Measurements from ENCODE around the gene MAP2K1.
A peak's percentile ranks its signal among the peaks of the same experiment; 100 is the strongest.

MAP2K1 gene

DNA sequence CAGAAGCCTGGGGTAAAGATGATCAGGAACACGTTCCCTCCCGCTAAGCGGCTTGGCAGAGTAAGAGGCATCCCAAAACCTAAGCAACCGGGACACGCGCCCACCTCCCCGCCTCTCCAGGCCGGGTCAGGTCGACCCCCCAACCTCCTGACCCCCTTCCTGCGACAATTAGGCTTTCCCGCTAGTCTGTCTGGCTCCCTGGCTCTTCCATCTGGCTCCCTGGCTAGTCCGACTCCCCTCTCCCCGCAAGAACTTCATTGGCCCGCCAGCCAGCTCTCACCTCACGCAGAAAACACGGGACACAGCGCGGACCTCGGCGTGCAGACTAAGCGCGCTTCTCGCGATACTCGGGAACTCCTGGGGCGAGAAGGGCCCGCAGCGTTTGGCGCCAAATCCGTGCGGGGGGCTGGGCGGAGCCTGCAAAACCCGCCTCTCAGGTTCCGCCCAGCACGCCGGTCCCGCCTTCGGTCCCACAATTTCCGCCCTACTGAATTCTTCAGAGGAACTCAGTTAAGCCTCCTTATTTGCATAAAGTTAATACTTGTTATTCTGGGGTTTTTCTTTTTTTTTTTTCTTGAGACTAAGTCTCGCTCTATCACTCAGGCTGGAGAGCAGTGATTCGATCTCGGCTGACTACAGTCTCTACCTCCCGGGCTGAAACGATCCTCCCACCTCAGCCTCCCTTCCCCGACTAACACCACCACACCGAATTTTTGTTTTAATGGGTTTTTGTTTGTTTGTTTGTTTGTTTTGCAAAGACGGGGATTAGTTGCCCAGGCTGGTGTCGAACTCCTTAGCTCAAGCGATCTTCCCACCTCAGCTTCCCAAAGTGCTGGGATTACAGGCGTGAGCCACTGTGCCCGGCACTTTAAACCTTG, 30.1 kb upstream of the MAP2K1 start, which contains the start of gene TIPIN:
TSS of gene TIPIN (minus strand) at position 327 of the 878 bp plus-strand sequence. CDS start 3,738 bp downstream, outside the sequence.
- peak within 1 kb of the TSS; percentile 87 for H3K27ac ChIP-seq (ENCODE audit: extremely low read depth, low read depth, low read length)
- no peaks in the 10 kb centered on the region for H3K9me3 ChIP-seq (ENCODE audit: control insufficient read depth, insufficient read depth, low read depth, low read length)
- H3K36me3 ChIP-seq (ENCODE audit: control insufficient read depth in 2 of 2, insufficient read depth in 1 of 2, low read length in 2 of 2), result peaks cover 22 to 24% of the 10 kb centered on the region in 2 experiments
- ChIA-PET CTCF (interaction anchor here (0.6 to 0.9 kb wide), 2 partner anchors 17 to 141 kb away, joined by 3 to 5 read pairs; no protein-coding TSS in a partner anchor), POLR2A (interaction anchor here (0.6 to 1.5 kb wide), 5 partner anchors 8 to 142 kb away, joined by 3 to 7 read pairs (median 4); partner anchors contain the start of gene MAP2K1)
- peak within 1 kb of the TSS; percentile 88 for H3K4me3 ChIP-seq (ENCODE audit: low read depth, low read length)
- H3K4me1 ChIP-seq (ENCODE audit: control insufficient read depth, insufficient read depth, low read length), result peaks cover 6% of the 10 kb centered on the region; the same call in 1 of the 2 replicates
- TF ChIP-seq ZNF221 (tag by site-specific recombination; IDR thresholded peaks at IDR 0.05; ENCODE audit: borderline replicate concordance) (no peak), BCL11B (tag by site-specific recombination; IDR thresholded peaks at IDR 0.05; ENCODE audit: low read depth) (peak; percentile 86; the same call in 1 of the 2 replicates), HOXA7 (CRISPR knock-in tag; IDR thresholded peaks at IDR 0.05; ENCODE audit: borderline replicate concordance) (no peak), ZNF433 (tag by site-specific recombination; IDR thresholded peaks at IDR 0.05; ENCODE audit: low read depth) (no peak), ZNF561 (tag by site-specific recombination; IDR thresholded peaks at IDR 0.05; ENCODE audit: borderline replicate concordance) (peak; percentile 75; the same call in 1 of the 2 replicates), ZBTB48 (tag by site-specific recombination; IDR thresholded peaks at IDR 0.05) (peak; percentile 76; the same call in 1 of the 2 replicates), ZNF776 (tag by site-specific recombination; IDR thresholded peaks at IDR 0.05; ENCODE audit: borderline replicate concordance) (no peak), YY2 (tag by site-specific recombination; IDR thresholded peaks at IDR 0.05) (no peak), ZNF555 (tag by site-specific recombination; conservative IDR thresholded peaks at IDR 0.05) (no peak), ZNF24 (tag by site-specific recombination; IDR thresholded peaks at IDR 0.05) (peak; percentile 97), SP3 (tag by site-specific recombination; IDR thresholded peaks at IDR 0.05) (peak; percentile 98), ZNF114 (tag by site-specific recombination; IDR thresholded peaks at IDR 0.05) (no peak), ZNF239 (tag by site-specific recombination; IDR thresholded peaks at IDR 0.05) (no peak), MZF1 (tag by site-specific recombination; IDR thresholded peaks at IDR 0.05; ENCODE audit: borderline replicate concordance) (no peak; the same call in 1 of the 2 replicates), ZNF830 (tag by site-specific recombination; IDR thresholded peaks at IDR 0.05; ENCODE audit: low read depth) (no peak), ZFP37 (tag by site-specific recombination; IDR thresholded peaks at IDR 0.05) (peak; percentile 86), ZNF529 (tag by site-specific recombination; IDR thresholded peaks at IDR 0.05; ENCODE audit: insufficient replicate concordance) (no peak), ZNF174 (tag by site-specific recombination; IDR thresholded peaks at IDR 0.05) (no peak), ZNF510 (tag by site-specific recombination; IDR thresholded peaks at IDR 0.05; ENCODE audit: insufficient replicate concordance) (no peak)
- TF ChIP-seq, protein P1, sequence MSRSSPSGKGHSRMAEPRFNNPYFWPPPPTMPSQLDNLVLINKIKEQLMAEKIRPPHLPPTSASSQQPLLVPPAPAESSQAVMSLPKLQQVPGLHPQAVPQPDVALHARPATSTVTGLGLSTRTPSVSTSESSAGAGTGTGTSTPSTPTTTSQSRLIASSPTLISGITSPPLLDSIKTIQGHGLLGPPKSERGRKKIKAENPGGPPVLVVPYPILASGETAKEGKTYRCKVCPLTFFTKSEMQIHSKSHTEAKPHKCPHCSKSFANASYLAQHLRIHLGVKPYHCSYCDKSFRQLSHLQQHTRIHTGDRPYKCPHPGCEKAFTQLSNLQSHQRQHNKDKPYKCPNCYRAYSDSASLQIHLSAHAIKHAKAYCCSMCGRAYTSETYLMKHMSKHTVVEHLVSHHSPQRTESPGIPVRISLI (tag by site-specific recombination; IDR thresholded peaks at IDR 0.05), result peak; percentile 61
- TF ChIP-seq, protein P2, sequence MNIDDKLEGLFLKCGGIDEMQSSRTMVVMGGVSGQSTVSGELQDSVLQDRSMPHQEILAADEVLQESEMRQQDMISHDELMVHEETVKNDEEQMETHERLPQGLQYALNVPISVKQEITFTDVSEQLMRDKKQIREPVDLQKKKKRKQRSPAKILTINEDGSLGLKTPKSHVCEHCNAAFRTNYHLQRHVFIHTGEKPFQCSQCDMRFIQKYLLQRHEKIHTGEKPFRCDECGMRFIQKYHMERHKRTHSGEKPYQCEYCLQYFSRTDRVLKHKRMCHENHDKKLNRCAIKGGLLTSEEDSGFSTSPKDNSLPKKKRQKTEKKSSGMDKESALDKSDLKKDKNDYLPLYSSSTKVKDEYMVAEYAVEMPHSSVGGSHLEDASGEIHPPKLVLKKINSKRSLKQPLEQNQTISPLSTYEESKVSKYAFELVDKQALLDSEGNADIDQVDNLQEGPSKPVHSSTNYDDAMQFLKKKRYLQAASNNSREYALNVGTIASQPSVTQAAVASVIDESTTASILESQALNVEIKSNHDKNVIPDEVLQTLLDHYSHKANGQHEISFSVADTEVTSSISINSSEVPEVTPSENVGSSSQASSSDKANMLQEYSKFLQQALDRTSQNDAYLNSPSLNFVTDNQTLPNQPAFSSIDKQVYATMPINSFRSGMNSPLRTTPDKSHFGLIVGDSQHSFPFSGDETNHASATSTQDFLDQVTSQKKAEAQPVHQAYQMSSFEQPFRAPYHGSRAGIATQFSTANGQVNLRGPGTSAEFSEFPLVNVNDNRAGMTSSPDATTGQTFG (tag by site-specific recombination; IDR thresholded peaks at IDR 0.05; ENCODE audit: borderline replicate concordance), result no peak
- TF ChIP-seq, protein P3, sequence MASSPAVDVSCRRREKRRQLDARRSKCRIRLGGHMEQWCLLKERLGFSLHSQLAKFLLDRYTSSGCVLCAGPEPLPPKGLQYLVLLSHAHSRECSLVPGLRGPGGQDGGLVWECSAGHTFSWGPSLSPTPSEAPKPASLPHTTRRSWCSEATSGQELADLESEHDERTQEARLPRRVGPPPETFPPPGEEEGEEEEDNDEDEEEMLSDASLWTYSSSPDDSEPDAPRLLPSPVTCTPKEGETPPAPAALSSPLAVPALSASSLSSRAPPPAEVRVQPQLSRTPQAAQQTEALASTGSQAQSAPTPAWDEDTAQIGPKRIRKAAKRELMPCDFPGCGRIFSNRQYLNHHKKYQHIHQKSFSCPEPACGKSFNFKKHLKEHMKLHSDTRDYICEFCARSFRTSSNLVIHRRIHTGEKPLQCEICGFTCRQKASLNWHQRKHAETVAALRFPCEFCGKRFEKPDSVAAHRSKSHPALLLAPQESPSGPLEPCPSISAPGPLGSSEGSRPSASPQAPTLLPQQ (tag by site-specific recombination; IDR thresholded peaks at IDR 0.05), result peak; percentile 82
- TF ChIP-seq, protein P4, sequence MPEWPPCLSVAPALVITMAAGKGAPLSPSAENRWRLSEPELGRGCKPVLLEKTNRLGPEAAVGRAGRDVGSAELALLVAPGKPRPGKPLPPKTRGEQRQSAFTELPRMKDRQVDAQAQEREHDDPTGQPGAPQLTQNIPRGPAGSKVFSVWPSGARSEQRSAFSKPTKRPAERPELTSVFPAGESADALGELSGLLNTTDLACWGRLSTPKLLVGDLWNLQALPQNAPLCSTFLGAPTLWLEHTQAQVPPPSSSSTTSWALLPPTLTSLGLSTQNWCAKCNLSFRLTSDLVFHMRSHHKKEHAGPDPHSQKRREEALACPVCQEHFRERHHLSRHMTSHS (tag by site-specific recombination; IDR thresholded peaks at IDR 0.05), result no peak
- TF ChIP-seq, protein P5, sequence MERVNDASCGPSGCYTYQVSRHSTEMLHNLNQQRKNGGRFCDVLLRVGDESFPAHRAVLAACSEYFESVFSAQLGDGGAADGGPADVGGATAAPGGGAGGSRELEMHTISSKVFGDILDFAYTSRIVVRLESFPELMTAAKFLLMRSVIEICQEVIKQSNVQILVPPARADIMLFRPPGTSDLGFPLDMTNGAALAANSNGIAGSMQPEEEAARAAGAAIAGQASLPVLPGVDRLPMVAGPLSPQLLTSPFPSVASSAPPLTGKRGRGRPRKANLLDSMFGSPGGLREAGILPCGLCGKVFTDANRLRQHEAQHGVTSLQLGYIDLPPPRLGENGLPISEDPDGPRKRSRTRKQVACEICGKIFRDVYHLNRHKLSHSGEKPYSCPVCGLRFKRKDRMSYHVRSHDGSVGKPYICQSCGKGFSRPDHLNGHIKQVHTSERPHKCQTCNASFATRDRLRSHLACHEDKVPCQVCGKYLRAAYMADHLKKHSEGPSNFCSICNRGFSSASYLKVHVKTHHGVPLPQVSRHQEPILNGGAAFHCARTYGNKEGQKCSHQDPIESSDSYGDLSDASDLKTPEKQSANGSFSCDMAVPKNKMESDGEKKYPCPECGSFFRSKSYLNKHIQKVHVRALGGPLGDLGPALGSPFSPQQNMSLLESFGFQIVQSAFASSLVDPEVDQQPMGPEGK (tag by site-specific recombination; IDR thresholded peaks at IDR 0.05), result peak; percentile 88
